ENCODE data around the gene IQSEC1.
A peak's percentile ranks its signal among the peaks of the same experiment; 100 is the strongest.

Gene IQSEC1

DNA sequence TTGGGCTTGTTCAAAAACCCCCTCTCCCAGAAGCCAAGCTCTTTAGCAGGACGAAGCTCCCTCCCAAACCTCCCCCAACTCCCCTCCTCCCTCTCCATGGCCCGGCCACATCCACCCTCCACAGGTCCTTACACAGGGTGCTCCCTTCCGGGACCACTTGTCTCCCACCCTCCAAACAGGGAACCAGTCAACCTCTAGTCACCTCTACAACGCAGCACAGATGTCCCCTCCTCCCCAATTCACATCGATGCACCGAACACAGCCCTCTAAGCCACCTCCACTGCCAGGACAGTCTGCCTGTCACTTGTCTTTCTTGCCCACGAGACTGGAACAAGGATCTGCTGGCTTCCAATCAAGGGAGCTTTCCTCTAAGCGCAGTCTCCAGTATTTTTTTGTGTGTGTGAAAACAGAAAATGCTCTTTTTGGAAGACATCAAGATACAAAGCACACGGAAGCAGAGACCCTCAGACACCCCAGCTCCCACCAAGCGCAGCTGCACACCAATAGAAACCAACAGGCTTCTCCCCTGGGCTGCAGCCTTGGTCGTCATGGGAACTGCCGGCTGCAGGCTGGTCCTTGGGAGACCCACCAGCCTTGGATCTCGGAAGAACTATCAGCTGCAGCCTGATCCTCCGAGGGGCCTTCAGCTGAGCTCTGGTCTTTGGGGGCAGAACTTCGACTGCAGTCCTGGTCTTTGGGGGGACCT lies 26.5 kb downstream of the IQSEC1 start:
- no peak for DNase-seq

DNA sequence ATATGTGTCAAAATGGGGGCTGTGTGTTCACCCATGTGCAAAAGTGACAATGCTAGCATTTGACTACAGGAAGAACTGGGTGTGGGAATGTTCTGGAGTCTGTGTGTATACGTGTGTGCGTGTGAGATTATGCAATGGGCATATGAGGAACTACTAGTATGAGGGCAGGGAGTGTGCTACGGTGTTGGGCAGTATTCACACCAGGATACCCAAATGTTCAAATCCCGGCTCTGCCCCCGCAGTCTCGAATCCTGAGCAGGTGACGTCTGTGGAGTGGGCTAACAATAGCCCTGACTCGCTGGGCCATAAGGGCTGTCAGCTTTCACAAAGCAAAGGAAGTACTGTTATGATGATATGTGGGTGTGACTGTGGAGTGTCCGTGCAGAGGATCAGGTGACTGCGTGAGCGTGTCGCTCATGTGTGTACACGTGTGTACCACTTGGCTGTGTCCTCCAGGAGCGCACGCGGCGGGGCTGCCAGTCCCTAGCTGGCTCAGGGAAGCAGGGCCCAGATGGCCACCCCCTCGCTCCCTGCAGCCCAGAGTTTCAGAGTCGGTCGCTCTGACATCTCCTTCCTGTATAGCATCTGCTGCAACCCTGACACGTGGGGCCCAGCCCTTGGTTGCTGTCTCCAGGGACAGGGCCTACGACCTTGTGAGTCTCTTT lies 27.2 kb downstream of the IQSEC1 start:
- DNase-seq, result no peak

DNA sequence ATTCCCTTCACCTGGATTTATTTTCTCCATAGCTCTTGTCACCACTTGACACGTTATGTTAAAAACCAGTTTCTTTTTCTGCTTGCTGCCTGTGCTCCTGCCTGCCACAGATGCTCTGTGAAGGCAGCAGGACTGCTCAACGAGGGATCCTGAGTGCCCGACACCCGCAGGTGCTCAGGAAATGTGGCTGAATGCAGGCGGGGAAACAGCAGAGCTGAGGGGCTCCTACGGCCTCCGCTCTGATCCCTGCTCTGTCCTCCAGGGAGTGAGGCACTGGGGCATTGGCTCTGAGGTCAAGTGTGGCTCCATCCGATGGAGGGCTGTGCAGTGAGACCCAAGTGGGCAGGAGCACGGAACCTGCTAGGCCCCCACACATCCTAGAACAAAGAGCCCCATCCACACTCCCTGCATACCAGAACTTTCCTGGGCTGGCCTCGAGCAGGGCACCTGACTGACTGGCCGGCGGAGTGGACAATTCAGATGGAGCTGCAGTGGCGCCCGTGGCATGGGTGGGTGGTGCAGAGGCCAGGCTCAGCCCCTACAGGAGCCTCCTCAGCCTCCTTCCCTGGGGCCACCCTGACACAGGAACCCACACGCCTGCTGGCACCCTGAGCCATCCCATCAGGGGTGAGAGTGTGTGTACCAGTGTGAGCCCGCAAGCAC lies 27.9 kb downstream of the IQSEC1 start:
- DNase-seq, result no peak

DNA sequence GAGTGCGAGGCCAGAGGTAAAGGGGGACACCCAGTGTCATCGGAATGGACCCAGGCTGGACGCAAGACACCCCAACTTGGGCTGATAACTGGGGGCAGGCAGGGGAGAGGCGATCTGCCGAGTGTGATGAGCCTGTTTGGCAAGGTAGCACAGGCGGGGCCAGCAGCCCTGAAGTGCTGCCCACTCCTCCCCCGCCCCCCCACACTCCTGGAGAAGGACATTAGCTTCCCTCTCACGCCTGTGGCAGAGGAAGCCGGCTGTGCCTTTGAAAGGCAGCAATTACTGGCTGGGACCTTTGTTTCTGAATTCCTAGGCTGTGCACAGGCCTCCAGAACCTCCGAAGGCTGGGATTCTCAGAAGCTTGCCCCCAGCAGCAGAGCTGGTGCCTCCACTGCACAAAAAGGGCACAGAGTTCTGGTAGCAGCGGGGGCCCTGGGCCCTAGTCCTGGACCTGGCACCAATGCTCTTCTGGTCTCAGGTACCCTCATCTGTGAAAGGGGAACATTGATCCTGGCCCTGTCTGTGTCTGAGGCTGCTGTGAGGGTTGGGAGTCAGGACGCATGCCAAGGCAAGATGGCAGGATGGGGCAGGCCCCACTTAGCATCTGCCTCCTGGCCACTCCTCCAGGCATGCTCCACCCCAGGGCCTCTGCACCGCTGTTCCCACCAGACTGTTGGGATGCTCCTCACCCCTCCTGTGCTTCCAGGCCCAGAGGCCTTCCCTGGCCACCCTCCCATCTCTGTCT lies 28.6 kb downstream of the IQSEC1 start:
- DNase-seq, result no peak

DNA sequence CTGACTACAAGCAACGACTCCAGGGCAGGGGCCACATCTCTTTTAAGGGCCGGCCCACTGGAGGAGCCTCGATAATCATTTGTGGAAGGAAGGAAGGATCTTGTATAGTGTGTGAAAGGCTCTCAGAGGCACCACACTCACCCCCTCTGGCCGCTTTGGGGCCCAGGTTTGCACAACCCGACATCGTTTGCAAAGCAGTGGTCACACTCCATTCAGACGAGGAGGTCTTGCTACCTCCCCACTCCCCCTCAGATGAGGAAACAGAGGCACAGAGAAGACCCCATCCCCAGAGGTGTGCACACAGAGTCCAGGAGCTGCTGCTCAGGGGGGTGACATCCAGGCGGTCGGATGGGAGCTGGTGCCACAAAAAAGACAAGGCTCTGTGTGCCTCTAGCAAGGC lies 29.6 kb downstream of the IQSEC1 start:
- no peak for DNase-seq

DNA sequence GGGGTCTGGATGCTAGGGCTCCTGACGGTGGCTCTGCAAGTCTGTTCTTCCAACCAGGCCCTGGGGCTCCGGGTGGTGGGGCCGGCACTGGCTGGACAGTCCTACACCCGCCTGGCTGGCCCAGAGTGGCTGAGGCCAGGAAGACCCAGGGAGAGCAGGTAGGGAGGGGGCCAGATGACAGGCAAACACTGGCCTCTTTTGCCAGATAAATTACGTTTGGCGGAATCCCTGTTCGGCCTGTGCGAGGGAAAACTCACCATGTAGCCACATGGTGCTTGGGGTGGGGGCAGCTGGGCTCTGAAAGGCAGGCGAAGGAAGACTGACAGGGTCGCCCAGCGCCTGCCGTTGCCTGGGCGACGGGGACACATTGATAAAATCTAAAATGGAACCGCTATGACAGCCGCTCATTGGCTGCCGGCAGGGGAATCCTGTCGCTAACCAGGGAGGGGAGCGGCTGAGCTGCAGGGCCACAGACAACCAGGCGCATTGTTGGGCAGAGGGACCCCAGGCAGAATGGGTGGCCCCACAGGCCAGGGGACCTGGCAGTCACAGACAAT lies 30.4 kb downstream of the IQSEC1 start:
- no peak for DNase-seq

DNA sequence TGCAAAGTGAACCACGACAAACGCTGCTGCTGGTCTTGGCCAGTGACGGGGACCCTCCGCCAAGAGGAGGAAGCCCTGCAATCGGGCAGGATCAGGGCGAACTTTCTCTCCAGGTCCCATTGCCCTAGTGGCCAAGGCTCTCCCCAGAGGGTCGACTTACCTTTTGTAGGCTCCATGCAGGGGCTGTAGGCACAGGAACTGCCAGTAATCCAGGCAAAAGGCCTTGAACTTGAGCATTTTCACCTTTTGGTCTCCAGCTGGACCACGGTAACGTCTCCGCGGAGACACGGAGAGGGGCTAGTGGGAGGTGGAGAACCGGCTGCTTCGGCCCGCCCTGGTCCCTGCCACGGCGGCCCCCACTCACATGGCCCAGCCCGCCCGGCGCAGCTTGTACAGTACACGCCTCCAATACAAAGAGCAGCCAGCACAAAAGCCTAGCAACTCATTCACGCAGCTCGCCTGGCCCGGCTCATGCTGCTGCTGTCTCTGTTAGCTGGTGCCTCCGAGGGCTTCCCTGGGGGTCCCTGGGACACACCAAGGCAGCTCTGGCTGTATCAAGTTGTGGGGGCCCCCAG lies 31.0 kb downstream of the IQSEC1 start:
- DNase-seq, result no peak

DNA sequence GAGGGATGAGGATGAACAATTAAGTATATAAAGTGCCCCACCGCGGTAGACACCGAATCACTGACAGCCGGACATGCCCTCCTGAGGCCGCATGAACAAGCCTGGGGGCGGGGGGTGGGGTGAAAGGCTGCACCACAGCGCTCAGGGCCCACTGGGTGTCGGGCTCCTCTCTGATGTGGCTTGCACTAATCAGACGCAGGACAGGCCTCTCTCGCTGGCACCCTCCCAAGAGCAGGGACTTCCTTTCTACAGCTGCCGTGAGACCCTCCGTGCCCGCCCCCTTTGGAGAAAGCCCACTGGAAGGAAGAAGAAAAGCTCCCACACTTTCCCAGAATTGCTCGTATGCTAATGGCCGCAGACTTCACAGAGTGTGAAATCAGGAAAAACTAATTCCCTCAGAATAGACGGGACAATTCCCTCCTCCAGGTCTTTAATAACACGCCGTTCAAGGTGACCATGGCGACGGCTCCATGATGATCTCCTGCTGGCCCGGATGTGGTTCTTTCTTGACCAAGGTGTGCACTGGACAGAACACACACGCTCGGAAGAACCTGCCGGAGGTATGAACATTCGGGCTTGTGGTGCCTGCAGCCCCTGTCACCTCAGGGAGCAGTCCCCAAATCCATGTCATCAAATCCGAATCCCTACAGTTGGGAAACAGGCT lies 32.0 kb downstream of the IQSEC1 start:
- no peak for DNase-seq

DNA sequence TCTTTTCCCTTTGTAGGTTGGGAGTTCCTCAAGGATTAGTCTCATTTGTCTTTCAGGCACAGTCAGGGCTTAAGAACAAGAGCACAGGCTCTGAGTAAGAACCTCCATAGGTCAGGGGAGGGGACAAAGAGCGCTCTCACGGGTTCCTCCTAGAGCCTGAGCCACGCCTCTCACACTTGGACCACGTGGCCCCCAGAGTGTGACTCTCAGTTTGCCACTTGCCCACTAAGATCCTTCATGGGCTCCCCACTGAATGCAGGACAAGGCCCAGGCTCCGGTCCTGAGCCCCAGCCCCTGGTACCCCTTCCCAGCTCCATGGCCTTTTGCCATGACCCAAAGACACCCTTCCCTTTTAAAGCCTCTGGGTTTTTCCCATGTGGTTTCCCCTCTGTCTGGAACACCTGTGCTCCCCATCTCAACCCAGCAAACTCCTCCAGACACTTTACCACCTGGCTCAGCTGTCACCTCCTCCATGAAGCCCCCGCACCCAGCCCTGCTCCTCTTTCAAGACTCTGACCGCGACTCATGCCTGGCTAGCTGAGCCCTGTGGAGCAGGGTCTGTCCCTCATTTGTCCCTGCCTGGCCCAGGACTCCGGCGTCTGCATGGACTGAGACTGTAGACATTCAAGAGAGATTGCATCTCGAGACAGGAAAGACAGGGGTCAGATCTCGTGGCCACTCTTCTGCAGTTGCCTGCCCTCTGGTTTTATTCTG lies 32.7 kb downstream of the IQSEC1 start:
- peak; percentile 50 for DNase-seq

DNA sequence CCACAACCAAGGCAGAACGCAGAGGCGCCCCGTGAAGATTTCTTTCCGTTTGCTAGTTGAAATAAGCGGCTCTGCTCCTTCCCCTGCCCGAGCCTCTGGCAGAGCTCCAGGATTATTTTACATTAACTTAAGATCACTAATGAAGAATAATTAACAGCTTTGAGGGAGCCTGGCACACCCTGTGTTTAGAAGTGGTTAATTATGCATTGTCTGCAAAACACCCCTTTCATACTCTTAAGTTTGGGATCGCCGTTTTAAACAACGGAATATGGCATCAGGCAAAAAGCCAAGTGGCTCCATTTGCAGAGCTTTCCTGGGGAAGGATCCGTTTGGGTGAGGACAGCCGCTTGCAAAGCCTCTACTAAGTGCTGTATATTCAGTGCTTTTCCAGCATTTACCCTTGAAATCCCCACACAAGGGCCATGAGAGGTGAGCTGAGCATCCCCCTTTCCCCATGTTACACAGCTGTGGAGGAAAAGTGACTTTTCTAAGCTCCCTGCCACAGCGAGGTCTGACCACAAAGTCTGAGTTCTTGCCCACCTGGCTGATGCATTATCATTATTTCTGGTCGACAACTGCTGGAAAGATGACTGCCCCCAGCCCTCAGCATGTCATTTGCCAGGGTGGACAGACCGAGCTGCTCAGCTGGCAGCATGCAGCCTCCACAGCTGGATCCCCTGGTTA lies 33.9 kb downstream of the IQSEC1 start:
- DNase-seq, result no peak

DNA sequence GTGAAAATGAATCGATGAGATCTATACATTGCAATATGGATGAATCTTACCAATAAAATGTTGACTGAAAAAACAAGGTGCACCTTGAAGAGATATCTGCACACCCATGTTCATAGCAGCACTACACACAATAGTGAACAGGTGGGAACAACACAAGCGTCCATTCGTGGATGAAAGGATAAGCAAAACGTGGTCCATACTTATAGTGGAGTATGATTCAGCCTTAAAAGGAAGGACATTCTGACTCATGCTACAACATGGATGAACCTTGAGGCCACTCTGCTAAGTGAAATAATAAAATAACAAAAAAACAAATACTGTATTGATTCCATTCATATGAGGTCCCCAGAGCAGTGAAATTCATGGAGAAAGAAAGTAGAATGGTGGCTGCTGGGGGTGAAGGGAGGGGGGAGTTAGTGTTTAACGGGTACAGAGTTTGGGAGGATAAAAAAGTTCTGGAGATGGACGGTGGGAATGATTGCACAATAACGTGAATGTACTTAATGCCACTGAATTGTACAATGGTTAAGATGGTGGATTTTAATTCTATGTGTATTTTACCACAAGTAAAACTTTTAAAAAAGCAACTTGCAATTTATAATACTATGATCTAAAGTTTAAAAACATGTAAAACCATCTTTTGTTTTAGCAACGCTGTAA lies 35.6 kb downstream of the IQSEC1 start:
- DNase-seq, result no peak

DNA sequence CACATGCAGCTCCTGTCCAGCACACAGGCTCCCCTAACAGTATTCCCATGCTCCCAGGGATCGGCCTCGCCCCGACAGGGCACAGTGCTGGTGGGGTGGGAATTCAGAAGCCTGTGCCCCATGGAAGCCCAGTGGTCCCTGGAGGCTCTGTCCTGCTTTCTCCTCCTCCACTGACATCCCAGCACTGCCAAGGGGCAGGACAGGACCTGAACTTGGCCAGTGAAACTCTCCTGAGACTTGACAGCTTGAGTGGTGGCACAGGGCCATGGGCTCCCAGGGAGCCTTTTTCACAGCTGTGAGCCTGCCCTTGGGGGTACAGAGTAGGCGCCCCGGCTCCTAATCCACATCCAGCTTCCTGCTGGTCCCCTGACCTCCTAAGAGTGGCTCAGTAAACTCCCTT lies 38.4 kb downstream of the IQSEC1 start:
- no peak for DNase-seq

DNA sequence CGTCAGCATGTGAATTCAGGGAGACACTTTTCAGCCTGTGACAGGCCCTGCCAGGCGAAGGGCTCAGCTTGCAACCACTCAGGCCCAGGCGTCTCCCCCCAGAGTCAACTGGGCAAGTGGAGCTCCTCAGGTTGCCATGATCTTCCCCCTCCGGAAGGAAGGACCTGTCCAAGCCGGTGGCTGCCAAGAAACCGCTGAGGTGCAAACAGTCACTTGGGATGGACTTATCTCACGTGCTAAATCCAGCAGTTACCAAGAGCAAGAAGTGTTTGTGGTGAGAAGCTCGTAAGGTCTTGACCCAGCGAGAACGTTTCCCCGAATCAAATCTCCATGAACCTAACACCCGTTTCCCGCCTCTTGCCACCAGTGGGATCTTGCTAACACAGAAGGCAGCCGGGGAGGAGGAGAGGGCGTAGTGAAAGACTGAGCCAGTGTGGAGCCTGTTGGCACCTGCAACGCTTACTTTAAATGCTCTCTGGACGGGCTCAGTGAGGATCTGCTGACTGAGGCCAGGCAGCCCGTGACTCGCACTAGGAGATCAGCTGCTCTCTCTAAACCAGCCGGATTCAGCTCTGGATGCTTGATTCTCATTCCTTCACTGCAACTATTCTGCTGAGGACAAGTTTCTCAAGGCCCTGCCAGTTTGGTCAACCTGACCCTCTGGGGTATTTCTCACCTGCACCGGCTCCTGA lies 39.0 kb downstream of the IQSEC1 start:
- DNase-seq, result no peak

DNA sequence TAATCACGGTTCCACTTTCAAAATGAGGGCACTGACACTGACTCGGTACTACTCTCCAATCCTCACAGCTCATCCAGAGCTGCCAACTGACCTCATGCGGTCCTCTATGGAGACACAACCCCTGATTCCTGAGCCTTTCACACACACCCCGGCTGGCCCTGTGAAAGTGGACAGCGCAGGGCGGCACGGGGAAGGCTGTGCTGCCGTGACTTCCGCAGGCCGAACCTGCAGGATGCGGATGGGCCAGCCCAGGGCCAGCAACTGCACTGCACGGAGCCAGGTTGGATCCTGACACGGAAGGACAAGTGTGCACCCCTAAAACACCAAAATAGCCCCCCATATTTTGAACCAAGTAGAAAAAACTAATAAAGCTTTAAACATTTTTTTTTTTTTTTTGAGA lies 41.0 kb downstream of the IQSEC1 start:
- no peak for DNase-seq

DNA sequence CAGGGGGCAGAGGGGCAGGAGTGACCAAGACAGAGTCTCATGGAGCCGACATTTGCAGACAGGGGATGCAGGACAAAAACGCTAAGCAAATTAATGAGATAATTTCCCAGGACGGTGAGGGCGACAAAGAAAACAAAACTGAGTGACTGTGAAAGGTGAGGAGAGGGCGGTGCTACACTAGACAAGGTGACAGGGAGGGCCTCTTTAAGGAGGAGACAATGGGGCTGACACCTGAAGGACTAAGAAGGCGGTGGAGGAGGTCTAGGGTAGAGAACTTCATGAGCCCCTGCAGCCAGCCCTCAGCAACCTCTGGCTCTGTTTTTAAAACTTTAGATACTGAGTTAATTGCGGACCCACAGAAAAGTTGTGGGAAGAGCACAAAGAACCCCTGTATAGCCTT lies 41.6 kb downstream of the IQSEC1 start:
- DNase-seq, result no peak

DNA sequence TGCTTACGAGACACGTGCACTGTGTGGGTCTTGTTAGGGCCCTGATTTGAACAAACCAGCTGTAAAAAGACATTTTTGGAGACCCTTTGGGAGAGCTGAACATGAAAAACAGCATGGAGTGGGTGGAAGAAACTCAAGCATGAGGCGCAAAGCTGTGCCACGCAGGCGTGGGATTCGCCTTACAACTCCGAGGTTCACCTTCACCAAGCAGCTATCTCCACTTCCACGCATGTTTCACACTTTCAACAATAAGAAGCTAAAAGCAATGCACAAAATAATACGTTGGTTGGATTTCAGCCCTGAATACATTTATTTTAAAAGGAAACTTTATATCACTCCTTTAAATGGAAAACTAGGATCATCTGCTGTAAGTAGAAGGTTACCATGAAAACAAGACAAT lies 42.5 kb downstream of the IQSEC1 start:
- no peak for DNase-seq

DNA sequence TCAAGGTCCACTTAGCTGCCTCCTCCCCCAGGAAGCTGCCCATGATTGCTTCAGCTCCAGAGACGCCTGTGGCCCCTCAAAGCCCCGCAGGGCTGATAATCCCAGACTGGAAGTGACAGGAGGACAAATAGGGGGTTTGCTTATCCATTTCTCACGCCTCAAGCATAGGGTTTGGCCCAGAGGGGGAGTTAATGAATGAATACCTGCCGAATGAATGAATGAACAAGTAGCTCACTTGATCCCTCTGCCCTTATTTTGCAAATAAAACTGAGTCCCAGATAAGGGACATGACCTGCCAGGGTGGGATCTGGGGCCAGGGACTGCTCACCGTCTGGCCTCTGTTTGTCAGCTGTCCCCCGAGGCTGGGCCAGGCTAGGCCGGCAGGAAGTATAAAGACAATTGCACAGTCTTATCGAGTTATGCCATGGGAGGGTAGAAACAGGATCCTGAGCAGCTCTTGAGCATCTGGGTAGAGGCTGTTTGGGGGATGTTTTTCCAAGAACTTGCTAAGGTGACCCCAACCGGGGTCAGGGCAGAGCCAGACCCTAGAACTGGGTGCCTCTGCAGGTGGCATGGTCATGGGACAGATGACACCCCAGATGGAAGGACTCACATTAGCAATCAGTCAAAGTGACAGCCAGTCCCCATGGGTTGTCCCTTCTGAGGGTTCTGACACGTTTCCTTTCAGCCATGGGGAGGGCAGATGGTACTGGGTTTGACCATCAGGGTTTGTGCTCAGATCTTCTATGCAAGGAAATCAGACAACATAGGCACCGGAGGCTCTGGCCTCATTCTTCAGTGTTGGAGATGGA lies 45.0 kb downstream of the IQSEC1 start:
- DNase-seq, result no peak

DNA sequence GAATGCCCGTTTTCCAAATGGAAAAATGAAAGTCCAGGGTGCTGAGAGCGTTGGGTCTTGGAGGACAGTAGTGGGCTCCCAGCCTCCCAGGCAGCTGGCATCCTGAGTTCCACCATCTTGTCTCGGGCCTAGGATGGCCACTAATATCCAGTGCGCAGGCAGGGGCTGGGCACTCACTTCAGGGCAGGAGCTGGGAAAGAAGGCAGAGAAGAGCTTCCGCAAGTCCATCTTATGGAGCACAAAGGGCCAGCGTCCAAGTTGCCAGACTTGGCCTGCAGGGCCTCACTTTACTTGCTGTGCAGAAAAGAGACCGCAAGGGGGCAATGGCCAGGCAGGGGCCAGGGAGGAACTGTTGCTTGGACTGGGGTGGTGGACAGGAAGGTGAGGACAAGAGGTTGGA lies 46.1 kb downstream of the IQSEC1 start:
- DNase-seq, result no peak

DNA sequence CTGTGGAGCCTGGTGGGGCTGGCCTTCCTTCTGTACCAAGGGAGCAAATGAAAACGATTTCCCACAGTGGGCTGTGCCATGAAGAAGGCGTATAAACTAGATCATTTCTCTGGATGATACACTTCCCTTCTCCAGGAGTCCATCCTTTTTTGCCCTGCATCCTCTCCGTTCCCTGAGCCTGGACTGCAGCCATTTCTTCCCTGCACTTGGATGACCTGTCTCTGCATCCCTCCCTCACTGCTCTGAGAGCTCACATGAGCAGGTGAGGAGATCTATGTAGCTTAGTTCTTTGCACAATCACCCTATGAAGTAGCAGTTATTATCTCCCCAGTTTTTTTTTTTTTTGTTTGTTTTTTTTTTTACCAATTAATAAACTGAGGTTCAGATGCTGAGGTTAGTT lies 46.7 kb downstream of the IQSEC1 start:
- DNase-seq, result no peak
